Globus pallidus (tissue), 1 donor: ENCODE results near the gene PRICKLE3.
"Not testable (repeated sequence)": the region's sequence is repeated elsewhere in the genome, so short reads cannot be mapped to it uniquely, and the experiment has no call there.

ENCODE experiments used
- DNase-seq: peaks from one replicate; pipeline ENCODE4 v3.0.0-alpha.2; 2015; ENCODE audit warnings: low spot score

PRICKLE3 gene

DNA sequence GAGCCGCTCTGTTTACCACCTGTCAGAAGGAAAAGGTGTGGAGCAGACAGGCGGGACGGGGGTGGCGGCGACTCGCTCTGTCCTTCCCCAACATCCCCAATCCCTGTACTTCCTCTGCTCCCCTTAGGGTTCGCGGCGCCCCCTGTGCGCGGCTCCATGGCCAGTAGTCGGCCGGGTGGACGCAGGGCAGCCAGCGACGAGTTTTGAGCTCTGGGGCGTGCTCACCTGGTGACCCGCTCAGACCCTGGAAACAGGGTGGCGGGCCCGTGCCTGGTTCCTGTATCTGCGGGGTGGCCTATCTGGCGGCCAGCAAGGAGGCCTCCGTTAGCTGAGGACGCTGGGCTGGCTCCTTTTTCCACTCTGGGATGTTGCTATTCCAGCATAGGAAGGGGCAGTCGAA is 29.0 kb downstream of the PRICKLE3 start:
- DNase-seq: no peak

DNA sequence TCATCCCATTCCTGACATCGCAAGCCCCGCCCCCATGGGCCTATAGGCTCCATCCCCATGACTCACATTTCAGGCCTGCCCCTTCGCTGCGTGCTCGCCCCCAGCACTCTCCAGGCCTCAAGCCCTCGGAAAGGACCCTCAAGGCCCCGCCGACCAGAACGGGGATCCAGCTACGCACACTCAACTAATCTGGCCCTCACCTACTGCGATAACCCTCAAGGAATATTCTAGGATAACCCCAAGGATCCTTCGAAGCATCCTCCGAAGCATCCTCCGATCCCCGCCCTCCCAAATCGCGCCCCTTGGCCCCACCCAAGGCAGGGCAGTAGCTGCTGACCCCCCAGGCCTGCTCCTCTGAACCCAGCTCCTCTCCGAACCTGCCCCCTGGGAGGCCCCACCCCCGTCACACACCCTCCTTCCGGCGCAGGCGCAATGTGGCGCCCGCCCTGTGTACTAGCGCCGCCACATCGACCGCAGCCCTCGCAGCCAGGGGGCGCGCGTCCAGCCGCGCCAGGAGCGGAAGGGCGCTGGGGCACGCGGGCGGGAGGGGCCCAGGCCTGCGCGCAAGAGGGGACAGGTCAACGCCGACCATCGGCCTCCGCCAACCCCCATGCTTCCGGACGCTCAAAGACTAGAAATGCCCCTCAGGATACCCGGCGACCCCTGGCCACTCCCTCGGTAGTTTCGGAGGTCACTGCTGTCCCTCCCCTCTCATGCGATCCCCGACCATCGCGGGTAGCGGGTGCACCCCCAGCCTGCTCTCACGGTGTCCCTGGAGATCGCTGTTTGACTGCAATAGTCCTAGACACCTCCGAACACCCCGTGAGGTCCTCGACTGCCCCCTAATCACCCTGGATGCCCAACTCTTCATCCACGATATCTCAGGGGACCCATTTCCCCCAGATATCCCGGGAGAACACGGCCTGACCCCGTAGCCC is 30.0 kb downstream of the PRICKLE3 start:
- DNase-seq: peak; percentile 88

DNA sequence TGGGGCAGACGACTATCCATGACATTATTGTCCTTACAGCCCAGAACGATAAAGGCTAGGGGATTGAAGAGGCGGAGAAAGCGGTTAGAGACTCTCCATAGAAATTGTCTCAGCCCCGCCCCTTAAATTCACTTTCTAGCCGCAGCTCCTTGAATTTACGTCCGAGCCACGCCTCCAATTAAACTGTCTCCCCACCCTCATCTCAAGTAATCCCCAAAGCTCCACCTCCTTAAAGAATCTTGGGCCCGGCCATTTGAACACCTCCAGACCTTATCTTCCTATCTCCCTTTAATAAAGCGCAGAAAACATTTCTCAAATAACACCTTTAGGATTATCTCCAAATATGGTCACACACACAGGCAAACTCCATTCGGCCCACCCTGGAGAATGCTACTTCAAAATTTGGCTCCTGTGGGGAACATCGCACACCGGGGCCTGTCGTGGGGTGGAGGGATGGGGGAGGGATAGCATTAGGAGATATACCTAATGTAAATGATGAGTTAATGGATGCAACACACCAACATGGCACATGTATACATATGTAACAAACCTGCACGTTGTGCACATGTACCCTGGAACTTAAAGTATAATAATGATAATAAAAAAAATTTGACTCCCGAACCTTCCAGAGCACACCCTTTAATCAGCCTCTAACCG is 30.8 kb downstream of the PRICKLE3 start:
- peak; percentile 31 for DNase-seq

DNA sequence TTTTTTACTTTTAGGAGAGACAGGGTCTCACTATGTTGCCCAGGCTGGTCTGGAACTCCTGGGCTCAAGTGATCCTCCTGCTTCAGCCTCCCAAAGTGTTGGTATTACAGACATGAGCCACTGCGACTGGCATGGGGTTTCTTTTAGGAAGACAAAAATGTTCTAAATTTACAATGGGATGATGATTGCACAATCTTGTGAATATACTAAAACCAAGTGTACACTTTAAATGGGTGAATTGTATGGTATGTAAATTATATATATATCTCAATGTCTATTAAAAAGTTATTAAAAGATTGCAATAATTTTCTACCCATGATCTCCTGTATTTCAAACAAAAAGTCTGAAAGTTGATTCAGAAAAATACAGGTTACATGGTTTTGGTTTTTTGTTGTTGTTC is 32.7 kb downstream of the PRICKLE3 start:
- no peak for DNase-seq

DNA sequence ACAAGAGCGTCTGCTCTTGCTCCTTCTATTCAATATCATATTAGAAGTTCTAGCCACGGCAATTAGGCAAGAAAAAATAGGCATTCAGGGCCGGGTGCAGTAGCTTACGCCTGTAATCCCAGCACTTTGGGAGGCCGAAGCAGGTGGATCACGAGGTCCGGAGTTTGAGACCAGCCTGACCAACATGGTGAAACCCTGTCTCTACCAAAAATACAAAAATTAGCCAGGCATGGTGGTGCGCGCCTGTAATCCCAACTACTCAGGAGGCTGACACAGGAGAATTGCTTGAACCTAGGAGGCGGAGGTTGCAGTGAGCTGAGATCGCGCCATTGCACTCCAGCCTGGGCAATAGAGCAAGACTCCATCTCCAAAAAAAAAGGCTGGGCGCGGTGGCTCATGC is 36.9 kb downstream of the PRICKLE3 start:
- DNase-seq: not testable (repeated sequence)

DNA sequence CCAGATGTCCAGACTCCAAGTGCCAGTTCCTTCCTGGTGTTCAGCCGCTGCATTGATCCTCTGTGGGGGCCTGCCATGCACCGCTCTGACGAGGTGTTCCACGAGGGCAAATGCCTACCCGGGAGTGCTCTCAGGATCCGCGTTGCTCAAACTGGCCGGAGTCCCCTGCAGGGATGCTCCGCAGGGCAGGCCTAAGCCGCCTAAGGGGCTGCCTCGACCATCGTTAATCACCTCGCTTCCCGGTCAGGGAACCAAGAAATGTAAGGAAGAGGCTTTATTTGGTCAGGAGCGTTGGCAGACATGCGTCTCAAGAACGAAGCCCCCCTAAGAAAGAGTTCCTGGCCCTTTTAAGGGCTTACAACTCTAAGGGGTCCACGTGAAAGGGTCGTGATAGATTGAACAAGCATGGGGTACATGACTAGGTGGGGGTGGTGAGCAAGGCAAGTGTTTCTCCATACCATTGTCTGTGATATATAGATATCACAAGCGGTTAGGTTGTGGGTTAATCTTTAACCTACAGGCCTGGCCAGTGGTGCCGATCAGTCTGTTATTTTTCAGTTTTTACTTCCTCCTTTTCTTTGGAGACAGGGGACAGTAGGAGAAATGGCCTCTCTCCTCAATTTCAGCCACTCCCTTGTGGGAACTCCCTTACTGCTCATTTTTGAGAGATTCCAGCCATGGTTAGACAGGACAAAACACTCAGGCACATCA is 37.6 kb downstream of the PRICKLE3 start:
- DNase-seq: not testable (repeated sequence)

DNA sequence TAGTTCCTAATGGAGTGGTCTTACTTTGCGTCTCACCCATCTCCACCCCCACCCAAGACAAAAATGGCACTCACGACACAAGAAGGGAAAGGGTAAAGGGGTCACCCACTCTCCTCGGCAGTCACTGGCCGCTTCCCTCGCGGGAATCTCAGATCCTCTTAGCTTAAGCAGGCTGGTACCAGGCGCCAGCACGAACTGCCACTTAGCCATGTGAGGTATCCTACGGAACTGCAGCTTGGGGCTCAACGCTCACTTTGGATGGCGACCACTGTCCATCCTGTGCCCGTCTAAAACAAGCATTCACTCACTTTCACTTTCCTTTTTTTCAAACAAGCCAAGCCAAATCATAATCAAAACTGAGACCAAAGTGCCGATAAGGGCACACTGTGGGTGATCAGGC is 38.2 kb downstream of the PRICKLE3 start:
- DNase-seq: no peak

DNA sequence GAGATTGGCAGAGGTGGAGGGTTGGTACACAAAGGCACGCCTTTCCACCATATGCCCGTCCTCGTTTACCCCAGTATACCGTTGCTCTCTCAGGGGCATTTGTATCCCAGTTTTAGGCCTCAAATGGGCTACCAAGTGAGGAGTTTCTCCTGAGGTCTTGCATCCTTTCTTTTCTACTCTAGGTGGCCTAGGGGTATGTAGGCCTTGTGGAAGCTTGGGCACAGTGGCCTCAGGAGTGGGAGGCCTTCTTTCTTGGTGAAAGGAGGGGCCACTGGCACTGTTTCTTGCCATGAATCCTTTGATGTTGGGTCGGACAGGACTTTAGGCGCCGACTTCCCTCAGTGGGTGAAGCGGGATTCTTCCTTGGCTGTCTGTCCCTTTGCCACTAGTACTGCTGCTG is 38.9 kb downstream of the PRICKLE3 start:
- DNase-seq: no peak

DNA sequence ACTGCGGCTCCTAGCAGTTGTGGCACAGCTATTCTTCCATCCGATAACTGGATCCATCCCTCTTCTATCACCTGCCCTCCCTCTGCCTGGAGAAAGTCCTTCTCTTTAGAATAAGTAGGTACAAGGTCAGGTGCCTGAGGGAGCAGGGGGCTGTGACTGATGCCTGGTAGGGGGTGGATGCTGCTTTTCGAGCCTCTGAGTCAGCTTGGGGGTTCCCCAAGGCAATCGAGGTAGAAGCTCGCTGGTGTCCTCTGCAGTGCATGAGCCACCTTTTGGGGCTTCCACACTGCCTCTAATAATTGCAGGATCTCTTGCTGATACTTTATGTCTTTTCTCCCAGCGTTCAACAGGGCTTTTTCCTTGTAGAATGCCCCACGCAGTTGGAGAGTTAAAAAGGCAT is 43.0 kb downstream of the PRICKLE3 start:
- not testable (repeated sequence) for DNase-seq

DNA sequence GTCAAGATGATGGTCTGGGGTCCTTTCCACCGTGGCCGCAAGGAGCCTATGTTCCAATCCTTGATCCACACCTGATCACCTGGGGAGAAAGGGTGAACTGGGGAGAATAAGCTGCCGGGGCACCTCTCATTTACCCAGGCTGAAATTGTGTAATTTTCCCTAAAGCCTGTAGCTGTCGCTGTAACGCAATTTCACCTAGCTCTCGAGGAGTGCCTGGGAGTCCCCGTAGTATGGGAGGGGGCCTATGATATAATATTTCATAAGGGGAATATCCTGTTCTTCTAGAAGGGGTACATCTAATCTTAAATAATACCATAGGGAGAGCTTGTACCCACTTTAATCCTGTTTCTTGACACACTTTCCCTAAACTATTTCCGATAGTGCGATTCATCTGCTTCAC is 43.9 kb downstream of the PRICKLE3 start:
- not testable (repeated sequence) for DNase-seq

DNA sequence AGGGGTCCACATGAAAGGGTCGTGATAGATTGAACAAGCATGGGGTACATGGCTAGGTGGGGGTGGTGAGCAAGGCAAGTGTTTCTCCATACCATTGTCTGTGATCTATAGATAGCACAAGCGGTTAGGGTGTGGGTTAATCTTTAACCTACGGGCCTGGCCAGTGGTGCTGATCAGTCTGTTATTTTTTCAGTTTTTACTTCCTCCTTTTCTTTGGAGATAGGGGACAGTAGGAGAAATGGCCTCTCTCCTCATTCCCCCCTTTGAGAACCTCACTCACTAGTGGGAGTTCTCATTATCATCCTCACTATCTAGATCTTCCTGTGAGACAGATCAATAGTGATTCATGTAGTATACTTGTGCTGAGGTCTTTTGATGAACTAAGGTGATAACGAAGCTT is 46.5 kb downstream of the PRICKLE3 start:
- DNase-seq: no peak

DNA sequence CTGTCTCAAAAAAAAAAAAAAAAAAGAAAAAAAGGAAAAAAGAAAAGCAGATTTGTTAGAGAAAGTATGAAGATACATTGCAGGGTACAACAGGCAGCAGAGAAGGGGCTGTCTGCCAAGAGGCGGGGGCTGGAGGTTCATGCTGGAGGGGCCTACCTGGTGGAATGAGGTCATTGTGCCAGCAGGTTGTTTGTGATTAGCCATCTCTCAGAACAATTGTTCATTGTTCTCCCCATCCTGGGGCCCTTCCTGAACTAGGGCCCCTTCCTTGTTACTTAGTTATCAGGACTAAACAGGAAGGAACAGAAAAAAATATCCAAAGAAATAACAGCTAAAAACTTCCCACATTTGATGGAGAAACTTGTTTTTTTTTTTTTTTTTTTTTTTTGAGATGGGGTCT is 48.7 kb downstream of the PRICKLE3 start:
- DNase-seq: no peak

DNA sequence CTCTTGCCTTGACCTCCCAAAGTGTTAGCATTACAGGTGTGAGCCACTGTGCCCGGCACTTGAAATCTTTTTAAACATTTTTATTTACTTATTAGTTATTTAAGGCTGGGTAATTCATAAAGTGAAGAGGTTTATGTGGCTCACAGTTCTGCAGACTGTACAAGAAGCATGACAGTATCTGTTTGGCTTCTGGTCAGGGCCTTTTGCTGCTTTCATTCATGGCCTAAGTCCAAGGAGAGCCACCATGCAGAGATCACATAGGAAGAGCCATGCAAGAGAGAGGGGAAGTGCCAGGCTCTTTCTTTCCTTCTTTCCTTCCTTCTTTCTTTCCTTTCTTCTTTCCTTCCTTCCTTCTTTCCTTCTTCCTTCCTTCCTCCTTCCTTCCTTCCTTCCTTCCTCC is 52.4 kb downstream of the PRICKLE3 start:
- no peak for DNase-seq

DNA sequence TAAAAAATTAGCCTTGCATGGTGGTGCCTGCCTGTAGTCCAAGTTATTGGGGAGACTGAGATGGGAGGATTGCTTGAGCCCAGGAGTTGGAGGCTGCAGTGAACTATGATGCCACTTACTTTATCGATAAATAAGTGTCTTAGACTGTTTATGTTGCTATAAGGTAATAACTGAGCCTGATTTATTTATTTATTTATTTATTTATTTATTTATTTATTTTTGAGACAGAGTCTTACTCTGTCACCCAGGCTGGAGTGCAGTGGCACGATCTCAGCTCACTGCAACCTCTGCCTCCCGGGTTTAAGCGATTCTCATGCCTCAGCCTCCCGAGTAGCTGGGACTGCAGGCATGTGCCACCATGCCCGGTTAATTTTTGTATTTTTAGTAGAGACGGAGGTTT is 53.9 kb downstream of the PRICKLE3 start:
- not testable (repeated sequence) for DNase-seq

DNA sequence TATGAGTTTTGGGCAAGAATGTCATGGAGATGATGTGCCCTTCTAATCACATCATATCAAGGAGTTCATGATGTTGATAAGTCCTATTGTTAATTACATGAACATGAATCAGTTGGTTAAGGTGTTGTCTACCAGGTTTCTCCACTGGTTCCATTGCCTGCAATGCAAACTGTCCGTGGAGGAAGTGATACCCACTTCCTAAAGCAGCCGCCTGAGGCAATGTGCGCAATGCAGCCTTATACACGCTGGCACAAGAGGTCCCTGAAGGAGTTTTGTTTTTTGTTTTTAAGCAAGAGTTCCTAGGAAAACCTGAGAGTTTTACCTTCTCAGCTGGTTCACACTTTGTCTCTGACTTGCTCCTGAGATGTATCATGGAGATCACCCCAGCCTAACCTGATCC is 56.7 kb downstream of the PRICKLE3 start:
- DNase-seq: no peak

DNA sequence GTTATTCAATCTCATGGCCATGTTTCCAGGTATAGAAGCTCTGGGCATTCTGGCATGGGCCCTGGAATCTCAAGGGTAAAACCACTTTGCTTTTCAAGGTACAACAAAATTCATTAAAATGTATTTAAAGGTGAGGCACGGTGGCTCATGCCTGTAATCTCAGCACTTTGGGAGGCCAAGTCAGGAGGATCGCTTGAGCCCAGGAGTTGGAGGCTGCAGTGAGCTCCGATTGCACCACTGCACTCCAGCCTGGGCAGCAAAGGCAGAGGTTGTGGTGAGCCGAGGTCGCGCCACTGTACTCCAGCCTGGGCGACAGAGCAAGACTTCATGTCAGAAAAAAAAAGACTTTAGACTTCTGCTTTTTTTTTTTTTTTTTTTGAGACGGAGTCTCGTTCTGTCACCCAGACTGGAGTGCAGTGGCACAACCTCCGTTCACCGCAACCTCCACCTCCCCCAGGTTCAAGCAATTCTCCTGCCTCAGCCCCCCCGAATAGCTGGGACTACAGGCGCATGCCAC is 58.4 kb downstream of the PRICKLE3 start:
- DNase-seq: not testable (repeated sequence)
